ENCODE data around the gene TMEM126A. TPM values are rescaled to one million over a fixed set of nuclear protein-coding genes. Genes with fewer than 3 reads are reported as not detected.

The TMEM126A gene
- total and polyA plus RNA-seq, 2 experiments from 2014 or later, result 24.7 to 71.1 TPM

- Histone ChIP-seq H3K9me2 (ENCODE audit: insufficient read depth) (no peaks in the 10 kb centered on the region), H3K27ac (ENCODE audit: low read depth) (no peak overlapping the region), H4K20me1 (replicated peaks; ENCODE audit: insufficient read depth) (no peaks in the 10 kb centered on the region), H2AFZ (no peak overlapping the region), H3F3A (replicated peaks; ENCODE audit: low read depth) (no peaks in the 10 kb centered on the region), H3K27me3 (ENCODE audit: insufficient read depth) (no peaks in the 10 kb centered on the region), H3K4me3 (no peak overlapping the region), H3K36me3 (ENCODE audit: insufficient read depth) (no peaks in the 10 kb centered on the region), H3K4me1 (ENCODE audit: insufficient read depth) (no peaks in the 10 kb centered on the region), H3K4me2 (no peak overlapping the region), H3K79me2 (replicated peaks; ENCODE audit: insufficient read depth) (no peaks in the 10 kb centered on the region)
- Mint-ChIP-seq H3K27ac (no peak overlapping the region), H3K4me3 (no peak overlapping the region), H3K4me1 (peaks cover 7% of the 10 kb centered on the region; the same call in 2 of the 3 replicates), H3K27me3 (ENCODE audit: insufficient read depth, low read depth, poor library complexity) (peaks cover 1% of the 10 kb centered on the region), H3K9me3 (no peaks in the 10 kb centered on the region), H3K36me3 (ENCODE audit: low read depth) (no peaks in the 10 kb centered on the region)
- DNase-seq (ENCODE audit: low spot score) (no peak), ATAC-seq (no peak)
- no peak for TF ChIP-seq REST (IDR thresholded peaks at IDR 0.05; ENCODE audit: unreplicated experiment)
- no peak for TF ChIP-seq STAT1 (IDR thresholded peaks at IDR 0.05; ENCODE audit: unreplicated experiment)
- no peak for TF ChIP-seq ETS1 (IDR thresholded peaks at IDR 0.05)
- no peak for TF ChIP-seq POLR2AphosphoS5 (IDR thresholded peaks at IDR 0.05; ENCODE audit: low read depth)
- no peak for TF ChIP-seq EZH2phosphoT487 (IDR thresholded peaks at IDR 0.05; ENCODE audit: unreplicated experiment)
- TF ChIP-seq CTCF (conservative IDR thresholded peaks at IDR 0.05; ENCODE audit: low read depth in 2 of 2), result no peak
- no peak for TF ChIP-seq ZNF331 (CRISPR knock-in tag; IDR thresholded peaks at IDR 0.05; ENCODE audit: low read depth)
- TF ChIP-seq EZH2 (IDR thresholded peaks at IDR 0.05; ENCODE audit: low read depth, unreplicated experiment), result no peak
- no peak for TF ChIP-seq NANOG (IDR thresholded peaks at IDR 0.05; ENCODE audit: borderline replicate concordance)
Measured at GRCh38 chr11:85697747-85698146, 50.0 kb downstream of the TMEM126A start.

- Mint-ChIP-seq H3K4me1 (peaks cover 7% of the 10 kb centered on the region; the same call in 2 of the 3 replicates), H3K27me3 (ENCODE audit: insufficient read depth, low read depth, poor library complexity) (no peaks in the 10 kb centered on the region), H3K27ac (no peak overlapping the region), H3K36me3 (ENCODE audit: low read depth) (no peaks in the 10 kb centered on the region), H3K9me3 (no peaks in the 10 kb centered on the region), H3K4me3 (no peak overlapping the region)
- no peaks in the 10 kb centered on the region for H3K4me1 ChIP-seq (ENCODE audit: insufficient read depth)
- no peaks in the 10 kb centered on the region for H3F3A ChIP-seq (replicated peaks; ENCODE audit: low read depth)
- no peak overlapping the region for H3K4me3 ChIP-seq
- H4K20me1 ChIP-seq (replicated peaks; ENCODE audit: insufficient read depth), result no peaks in the 10 kb centered on the region
- no peak for TF ChIP-seq STAT1 (IDR thresholded peaks at IDR 0.05; ENCODE audit: unreplicated experiment)
- TF ChIP-seq ZNF331 (CRISPR knock-in tag; IDR thresholded peaks at IDR 0.05; ENCODE audit: low read depth), result no peak
- TF ChIP-seq EZH2phosphoT487 (IDR thresholded peaks at IDR 0.05; ENCODE audit: unreplicated experiment), result no peak
- no peak for TF ChIP-seq NANOG (IDR thresholded peaks at IDR 0.05; ENCODE audit: borderline replicate concordance)
- H3K4me2 ChIP-seq, result no peak overlapping the region
- H2AFZ ChIP-seq, result no peak overlapping the region
- no peaks in the 10 kb centered on the region for H3K79me2 ChIP-seq (replicated peaks; ENCODE audit: insufficient read depth)
- H3K36me3 ChIP-seq (ENCODE audit: insufficient read depth), result no peaks in the 10 kb centered on the region
- ATAC-seq, result no peak
- DNase-seq (ENCODE audit: low spot score), result no peak
- no peaks in the 10 kb centered on the region for H3K27me3 ChIP-seq (ENCODE audit: insufficient read depth)
- H3K27ac ChIP-seq (ENCODE audit: low read depth), result no peak overlapping the region
- no peaks in the 10 kb centered on the region for H3K9me2 ChIP-seq (ENCODE audit: insufficient read depth)
Measured at GRCh38 chr11:85698195-85698594, 50.4 kb downstream of the TMEM126A start.

All from GM23338 (cell line).